Vagina (tissue), 2 donors: ENCODE results near the gene TNFSF15.

Source experiments
- POLR2A ChIP-seq, 2 donors: fragments of 450-650 bp; IDR thresholded peaks; one replicate each; pipeline ENCODE4 v1.6.1; 2017; ENCODE audit warnings: antibody characterized with exemption in 2 of 2, mild to moderate bottlenecking in 2 of 2, moderate library complexity in 2 of 2
- POLR2AphosphoS5 ChIP-seq, 2 donors: sonication (generic); formaldehyde crosslinking; IDR thresholded peaks; one replicate each; pipeline ENCODE4 v1.9.0; 2017; ENCODE audit warnings: antibody characterized with exemption in 2 of 2, mild to moderate bottlenecking in 2 of 2, low read depth in 1 of 2; ENCODE audit not compliant: insufficient read depth in 1 of 2

GRCh38 chr9:114830546-114830945 is 24.7 kb upstream of the TNFSF15 start:
- TF ChIP-seq POLR2AphosphoS5 (IDR thresholded peaks at IDR 0.05; ENCODE audit: insufficient read depth in 1 of 2, low read depth in 1 of 2) (no peak), POLR2A (IDR thresholded peaks at IDR 0.05) (no peak)
